SH-SY5Y (cell line): ENCODE measurements around the gene FAM8A1.

Experiments used
- GATA2 ChIP-seq: IDR thresholded peaks from 2 replicates; pipeline ENCODE4 v1.6.1; 2011; ENCODE audit warnings: mild to moderate bottlenecking, low read depth, low read length
- GATA3 ChIP-seq: IDR thresholded peaks from 2 replicates; pipeline ENCODE4 v1.6.1; 2011; ENCODE audit warnings: low read depth, mild to moderate bottlenecking, low read length, moderate library complexity

DNA sequence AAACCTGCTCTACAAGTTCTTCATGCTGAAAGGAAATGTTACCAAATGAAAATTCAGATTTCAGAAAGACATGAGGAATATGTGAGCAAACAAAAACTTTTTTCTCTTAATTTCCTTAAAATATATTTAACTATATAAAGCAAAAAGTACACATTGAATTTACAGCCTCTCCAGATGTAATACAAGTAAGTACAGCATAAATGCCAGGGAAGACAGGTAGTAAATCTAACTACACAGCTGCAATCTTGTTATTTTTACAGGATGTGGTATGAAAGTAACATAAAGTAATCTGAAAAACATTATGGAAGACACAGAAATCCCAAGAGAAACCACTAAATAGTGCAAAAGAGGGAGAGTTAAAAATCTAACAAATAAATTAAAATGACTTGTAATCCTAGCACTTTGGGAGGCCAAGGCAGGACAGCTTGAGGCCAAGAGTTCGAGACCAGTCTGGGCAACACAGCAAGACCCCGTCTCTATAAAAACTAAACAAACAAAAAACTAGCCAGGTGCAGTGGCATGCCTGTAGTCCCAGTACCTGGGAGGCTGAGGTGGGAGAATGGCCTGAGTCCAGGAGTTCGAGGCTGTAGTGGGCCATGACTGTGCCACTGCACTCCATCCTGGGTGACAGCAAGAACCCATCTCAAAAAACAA is 50.7 kb downstream of the FAM8A1 start:
- TF ChIP-seq GATA2 (no peak), GATA3 (no peak)
